ENCODE results near the gene PLAU. TPM values are rescaled to one million over a fixed set of nuclear protein-coding genes. Genes with fewer than 3 reads are reported as not detected.

PLAU gene
- total RNA-seq, 6 donors from 2014 or later: 8.2 to 38.8 (median 12.4) TPM

- Histone ChIP-seq H3K4me1 (peaks cover 12 to 31% (median 23%) of the 10 kb centered on the region in 4 donors), H3K27me3 (no peaks in the 10 kb centered on the region), H3K36me3 (no peaks in the 10 kb centered on the region), H3K27ac (no peak overlapping the region), H3K9me3 (no peaks in the 10 kb centered on the region), H3K4me3 (no peak overlapping the region)
- DNase-seq (peak; percentile 91 to 94), ATAC-seq (ENCODE audit: low FRiP score in 2 of 2) (peak; percentile 94)
- TF ChIP-seq EP300 (IDR thresholded peaks at IDR 0.05) (no peak), POLR2AphosphoS5 (IDR thresholded peaks at IDR 0.05) (peak in 1 of 2 donors; percentile 65), POLR2A (IDR thresholded peaks at IDR 0.05) (no peak)
- TF ChIP-seq, protein P1, sequence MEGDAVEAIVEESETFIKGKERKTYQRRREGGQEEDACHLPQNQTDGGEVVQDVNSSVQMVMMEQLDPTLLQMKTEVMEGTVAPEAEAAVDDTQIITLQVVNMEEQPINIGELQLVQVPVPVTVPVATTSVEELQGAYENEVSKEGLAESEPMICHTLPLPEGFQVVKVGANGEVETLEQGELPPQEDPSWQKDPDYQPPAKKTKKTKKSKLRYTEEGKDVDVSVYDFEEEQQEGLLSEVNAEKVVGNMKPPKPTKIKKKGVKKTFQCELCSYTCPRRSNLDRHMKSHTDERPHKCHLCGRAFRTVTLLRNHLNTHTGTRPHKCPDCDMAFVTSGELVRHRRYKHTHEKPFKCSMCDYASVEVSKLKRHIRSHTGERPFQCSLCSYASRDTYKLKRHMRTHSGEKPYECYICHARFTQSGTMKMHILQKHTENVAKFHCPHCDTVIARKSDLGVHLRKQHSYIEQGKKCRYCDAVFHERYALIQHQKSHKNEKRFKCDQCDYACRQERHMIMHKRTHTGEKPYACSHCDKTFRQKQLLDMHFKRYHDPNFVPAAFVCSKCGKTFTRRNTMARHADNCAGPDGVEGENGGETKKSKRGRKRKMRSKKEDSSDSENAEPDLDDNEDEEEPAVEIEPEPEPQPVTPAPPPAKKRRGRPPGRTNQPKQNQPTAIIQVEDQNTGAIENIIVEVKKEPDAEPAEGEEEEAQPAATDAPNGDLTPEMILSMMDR (IDR thresholded peaks at IDR 0.05): peak; percentile 95 to 98 (median 96)
- 13% methylated on average over 14 of the region's 14 CpGs for WGBS, 2 donors
These were observed 31.4 kb upstream of the PLAU start for GRCh38 chr10:73879296-73880173.

- ATAC-seq (ENCODE audit: low FRiP score in 2 of 2) (no peak), DNase-seq (no peak)
- H3K27ac ChIP-seq: no peak overlapping the region
- H3K9me3 ChIP-seq: no peaks in the 10 kb centered on the region
- TF ChIP-seq POLR2AphosphoS5 (IDR thresholded peaks at IDR 0.05) (no peak), EP300 (IDR thresholded peaks at IDR 0.05) (no peak), POLR2A (IDR thresholded peaks at IDR 0.05) (no peak)
- TF ChIP-seq, protein P1 (IDR thresholded peaks at IDR 0.05): no peak
- peaks cover 9 to 16% (median 10%) of the 10 kb centered on the region in 4 donors for H3K4me1 ChIP-seq
- no peaks in the 10 kb centered on the region for H3K27me3 ChIP-seq
- 80 to 83% methylated on average over 3 of the region's 3 CpGs for WGBS, 2 donors
- H3K36me3 ChIP-seq: no peaks in the 10 kb centered on the region
- H3K4me3 ChIP-seq: no peak overlapping the region
These were observed 29.6 kb upstream of the PLAU start for GRCh38 chr10:73881221-73881919.

DNA sequence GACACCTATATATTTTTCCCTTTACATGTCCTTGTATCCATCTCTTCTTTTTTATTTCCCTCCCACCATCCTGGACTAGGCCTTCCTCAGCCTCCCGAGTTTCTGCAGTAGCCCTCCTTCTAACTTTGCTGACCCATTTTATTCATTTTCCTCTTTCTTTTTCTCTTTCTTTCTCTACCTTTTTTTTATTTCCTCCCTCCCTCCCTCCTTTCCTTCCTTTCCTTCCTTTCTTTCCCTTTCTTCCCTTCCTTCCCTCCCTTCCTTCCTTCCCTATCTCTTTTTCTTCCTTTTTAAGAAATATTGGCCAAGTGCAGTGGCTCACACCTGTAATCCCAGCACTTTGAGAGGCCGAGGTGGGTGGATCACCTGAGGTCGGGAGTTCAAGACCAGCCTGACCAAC is 26.9 kb upstream of the PLAU start:
- DNase-seq: no peak
- WGBS, 2 donors: 84 to 90% methylated on average over 3 of the region's 3 CpGs
- no peak for ATAC-seq (ENCODE audit: low FRiP score in 2 of 2)
- TF ChIP-seq POLR2A (IDR thresholded peaks at IDR 0.05): no peak
- Histone ChIP-seq H3K36me3 (no peaks in the 10 kb centered on the region), H3K27ac (no peak overlapping the region), H3K27me3 (no peaks in the 10 kb centered on the region), H3K4me1 (peaks cover 29 to 38% (median 35%) of the 10 kb centered on the region in 4 donors), H3K4me3 (no peak overlapping the region), H3K9me3 (no peaks in the 10 kb centered on the region)

DNA sequence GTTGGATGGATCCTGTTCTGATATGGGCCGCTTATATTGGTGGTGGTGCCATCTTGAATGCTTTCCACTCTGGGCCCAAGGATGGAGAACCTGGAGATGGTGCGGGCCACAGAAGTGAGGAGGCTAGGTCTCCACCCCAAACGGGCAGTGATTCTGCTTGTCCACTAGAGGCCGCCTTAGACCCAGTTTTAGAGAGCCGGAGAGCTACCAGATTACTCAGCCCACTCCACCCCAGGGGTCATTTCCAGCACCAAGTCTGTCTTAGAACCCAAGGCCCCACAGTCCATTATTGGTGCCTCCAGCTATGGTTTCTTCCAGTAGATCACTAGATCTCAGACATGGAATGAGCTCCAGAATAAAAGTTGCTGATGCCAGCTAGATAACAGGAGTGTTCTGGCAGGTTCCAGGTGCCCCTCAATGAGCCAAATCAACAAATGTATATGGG is 24.8 kb upstream of the PLAU start:
- H3K36me3 ChIP-seq: no peaks in the 10 kb centered on the region
- peak in 1 of 2 donors; percentile 85 for DNase-seq
- H3K4me1 ChIP-seq: peaks cover 30 to 31% (median 31%) of the 10 kb centered on the region in 4 donors
- ATAC-seq (ENCODE audit: low FRiP score in 2 of 2): peak; percentile 91 to 92
- WGBS, 2 donors: 0% methylated on average over 1 to 5 of the region's 5 CpGs
- TF ChIP-seq POLR2A (IDR thresholded peaks at IDR 0.05) (no peak), POLR2AphosphoS5 (IDR thresholded peaks at IDR 0.05) (no peak), EP300 (IDR thresholded peaks at IDR 0.05) (no peak)
- TF ChIP-seq, protein P1 (IDR thresholded peaks at IDR 0.05): peak; percentile 85 to 91 (median 88)
- no peak overlapping the region for H3K4me3 ChIP-seq
- H3K9me3 ChIP-seq: no peaks in the 10 kb centered on the region
- peak overlapping the region in 2 of 4 donors; percentile 80 to 86 for H3K27ac ChIP-seq
- no peaks in the 10 kb centered on the region for H3K27me3 ChIP-seq

- ATAC-seq (ENCODE audit: low FRiP score in 2 of 2) (no peak), DNase-seq (no peak)
- 20 to 33% methylated on average over 4 of the region's 4 CpGs for WGBS, 2 donors
- no peaks in the 10 kb centered on the region for H3K36me3 ChIP-seq
- H3K4me1 ChIP-seq: peaks cover 30 to 31% (median 31%) of the 10 kb centered on the region in 4 donors
- no peaks in the 10 kb centered on the region for H3K9me3 ChIP-seq
- no peaks in the 10 kb centered on the region for H3K27me3 ChIP-seq
- TF ChIP-seq, protein P1 (IDR thresholded peaks at IDR 0.05): no peak
- TF ChIP-seq POLR2AphosphoS5 (IDR thresholded peaks at IDR 0.05): no peak
- TF ChIP-seq EP300 (IDR thresholded peaks at IDR 0.05): no peak
- TF ChIP-seq POLR2A (IDR thresholded peaks at IDR 0.05): no peak
- peak overlapping the region; percentile 67 to 86 (median 77) for H3K27ac ChIP-seq
- no peak overlapping the region for H3K4me3 ChIP-seq
These were observed 24.2 kb upstream of the PLAU start for GRCh38 chr10:73886661-73887293.

Data from upper lobe of left lung (tissue), 6 donors.